Lung (tissue), 12 donors: ENCODE data around the gene SLC13A5. TPM values are rescaled to one million over a fixed set of nuclear protein-coding genes. Genes with fewer than 3 reads are reported as not detected.

Experiments
- ATAC-seq: fragments of 200-7000 bp; cut with Tn5 transposase; one replicate; pipeline ENCODE4 v1.9.1; 2020; ENCODE audit warnings: moderate number of reproducible peaks; ENCODE audit not compliant: insufficient read depth, low FRiP score
- DNase-seq, 3 donors: peaks; one replicate each; pipeline ENCODE4 v3.0.0-alpha.2; 2013 to 2017
- H3K27ac ChIP-seq, 2 donors: one replicate each; pipeline ENCODE4 v1.5.1; 2013; ENCODE audit warnings: mild to moderate bottlenecking in 2 of 2, moderate library complexity in 2 of 2, control low read depth in 1 of 2, inconsistent platforms in 1 of 2, low read depth in 1 of 2, low read length in 1 of 2
- H3K27me3 ChIP-seq, 3 donors: one replicate each; pipeline ENCODE4 v1.5.1; 2013; ENCODE audit warnings: low read length in 2 of 3; ENCODE audit not compliant: control insufficient read depth in 3 of 3, insufficient read depth in 3 of 3
- H3K36me3 ChIP-seq, 4 donors: one replicate each; pipeline ENCODE4 v1.5.1; 2013; ENCODE audit warnings: low read length in 4 of 4, mild to moderate bottlenecking in 1 of 4, moderate library complexity in 1 of 4; ENCODE audit not compliant: control insufficient read depth in 4 of 4, insufficient read depth in 4 of 4
- H3K4me1 ChIP-seq, 5 donors: one replicate each; pipeline ENCODE4 v1.5.1; 2013; ENCODE audit warnings: low read length in 5 of 5, mild to moderate bottlenecking in 2 of 5, moderate library complexity in 1 of 5; ENCODE audit not compliant: control insufficient read depth in 5 of 5, insufficient read depth in 5 of 5
- H3K4me3 ChIP-seq: one replicate; pipeline ENCODE4 v1.5.1; 2013; ENCODE audit warnings: mild to moderate bottlenecking, control low read depth, moderate library complexity
- H3K9ac ChIP-seq, 2 donors: one replicate each; pipeline ENCODE4 v1.5.1; 2013; ENCODE audit warnings: low read length in 2 of 2, control low read depth in 1 of 2; ENCODE audit not compliant: insufficient read depth in 1 of 2
- H3K9me3 ChIP-seq, 4 donors: one replicate each; pipeline ENCODE4 v1.5.1; 2013; ENCODE audit warnings: low read length in 3 of 4, mild to moderate bottlenecking in 1 of 4, moderate library complexity in 1 of 4; ENCODE audit not compliant: control insufficient read depth in 4 of 4, insufficient read depth in 3 of 4
- WGBS, 2 donors: extraction: QIAGEN DNeasy Blood & Tissue Kit; methylation state at CpG; one replicate each; pipeline ENCODE4 v1.1.7; 2013; 5-methylcytosine and 5-hydroxymethylcytosine counted together
- polyA plus RNA-seq, 2 donors: library from polyadenylated mRNA; stranded (reverse); fragments of 200-250 nt; gene quantifications; one replicate each; pipeline ENCODE4 v1.2.1, GENCODE V29; 2013
- total RNA-seq, 2 donors: library from RNA; depleted of rRNA in 1 of 2; stranded (reverse); fragments of >200 nt in 1 of 2; gene quantifications; one replicate each; pipeline ENCODE4 v1.2.1, GENCODE V29; 2014 to 2021
- TF ChIP-seq, protein P1 (sequence below): IDR thresholded peaks from 2 replicates; pipeline ENCODE4 v1.5.1; 2012; ENCODE audit warnings: mild to moderate bottlenecking; ENCODE audit errors: control extremely low read depth, extremely low read depth
- donor health status: control.
- donor health status: control.
- donor health status: Bipolar disorder and iron deficiency.
- donor health status: healthy.
- donor health status: DM: yes; HTN: yes; CAD: no.

Gene SLC13A5
- total and polyA plus RNA-seq, 4 donors, result 0.18 TPM; not detected in 3

- Histone ChIP-seq H3K4me3 (no peak overlapping the region), H3K9ac (no peak overlapping the region), H3K4me1 (peaks cover 0 to 13% (median 4%) of the 10 kb centered on the region in 5 donors), H3K27me3 (peaks cover 0 to 34% (median 8%) of the 10 kb centered on the region in 3 donors), H3K9me3 (peaks cover 0 to 3% (median 1%) of the 10 kb centered on the region in 4 donors), H3K36me3 (no peaks in the 10 kb centered on the region), H3K27ac (no peak overlapping the region)
- TF ChIP-seq, protein P1, sequence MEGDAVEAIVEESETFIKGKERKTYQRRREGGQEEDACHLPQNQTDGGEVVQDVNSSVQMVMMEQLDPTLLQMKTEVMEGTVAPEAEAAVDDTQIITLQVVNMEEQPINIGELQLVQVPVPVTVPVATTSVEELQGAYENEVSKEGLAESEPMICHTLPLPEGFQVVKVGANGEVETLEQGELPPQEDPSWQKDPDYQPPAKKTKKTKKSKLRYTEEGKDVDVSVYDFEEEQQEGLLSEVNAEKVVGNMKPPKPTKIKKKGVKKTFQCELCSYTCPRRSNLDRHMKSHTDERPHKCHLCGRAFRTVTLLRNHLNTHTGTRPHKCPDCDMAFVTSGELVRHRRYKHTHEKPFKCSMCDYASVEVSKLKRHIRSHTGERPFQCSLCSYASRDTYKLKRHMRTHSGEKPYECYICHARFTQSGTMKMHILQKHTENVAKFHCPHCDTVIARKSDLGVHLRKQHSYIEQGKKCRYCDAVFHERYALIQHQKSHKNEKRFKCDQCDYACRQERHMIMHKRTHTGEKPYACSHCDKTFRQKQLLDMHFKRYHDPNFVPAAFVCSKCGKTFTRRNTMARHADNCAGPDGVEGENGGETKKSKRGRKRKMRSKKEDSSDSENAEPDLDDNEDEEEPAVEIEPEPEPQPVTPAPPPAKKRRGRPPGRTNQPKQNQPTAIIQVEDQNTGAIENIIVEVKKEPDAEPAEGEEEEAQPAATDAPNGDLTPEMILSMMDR, result no peak
- DNase-seq, result peak in 1 of 3 donors; percentile 7
- ATAC-seq, result no peak
- WGBS, 2 donors, result 69 to 81% methylated on average over 11 of the region's 11 CpGs
These were observed 2.9 kb downstream of the SLC13A5 start for GRCh38 chr17:6710317-6710716.

- Histone ChIP-seq H3K27ac (no peak overlapping the region), H3K36me3 (no peaks in the 10 kb centered on the region), H3K9me3 (peaks cover 0 to 4% (median 0%) of the 10 kb centered on the region in 4 donors), H3K4me1 (peaks cover 0 to 13% (median 0%) of the 10 kb centered on the region in 5 donors), H3K9ac (no peak overlapping the region), H3K4me3 (no peak overlapping the region), H3K27me3 (peaks cover 0 to 23% (median under 1%) of the 10 kb centered on the region in 3 donors)
- no peak for ATAC-seq
- TF ChIP-seq, protein P1, result no peak
- DNase-seq, result no peak
- WGBS, 2 donors, result 76 to 95% methylated on average over 12 of the region's 12 CpGs
These were observed 4.7 kb downstream of the SLC13A5 start for GRCh38 chr17:6708357-6708961.

GRCh38 chr17:6706996-6707395 is 6.2 kb downstream of the SLC13A5 start:
- H3K36me3 ChIP-seq, result no peaks in the 10 kb centered on the region
- no peak overlapping the region for H3K9ac ChIP-seq
- WGBS, 2 donors, result 78 to 79% methylated on average over 8 of the region's 8 CpGs
- H3K27ac ChIP-seq, result no peak overlapping the region
- no peak overlapping the region for H3K4me3 ChIP-seq
- ATAC-seq, result no peak
- no peak for DNase-seq
- TF ChIP-seq, protein P1, result no peak
- H3K9me3 ChIP-seq, result peaks cover 0 to 4% (median 0%) of the 10 kb centered on the region in 4 donors
- H3K4me1 ChIP-seq, result peaks cover 0 to 4% (median 0%) of the 10 kb centered on the region in 5 donors
- peaks cover 0 to 12% (median 3%) of the 10 kb centered on the region in 3 donors for H3K27me3 ChIP-seq
